GM12891 (cell line): Measurements from ENCODE around the gene LYPD6B.

Experiments
- PAX5 ChIP-seq: IDR thresholded peaks from 2 replicates; pipeline ENCODE4 v1.6.1; 2011; ENCODE audit warnings: low read length, moderate library complexity, mild to moderate bottlenecking; ENCODE audit not compliant: insufficient read depth, severe bottlenecking
- POLR2A ChIP-seq: IDR thresholded peaks from 2 replicates; pipeline ENCODE4 v1.6.1; 2011; ENCODE audit warnings: low read depth, low read length, control low read depth
- POLR2AphosphoS5 ChIP-seq: IDR thresholded peaks from 2 replicates; pipeline ENCODE4 v1.6.1; 2011; ENCODE audit warnings: low read depth, low read length, control low read depth
- TAF1 ChIP-seq: IDR thresholded peaks from 2 replicates; pipeline ENCODE4 v1.6.1; 2011; ENCODE audit warnings: low read depth, low read length, control low read depth

- TF ChIP-seq TAF1, result no peak
- TF ChIP-seq PAX5, result no peak
- TF ChIP-seq POLR2A, result no peak
- no peak for TF ChIP-seq POLR2AphosphoS5
These were observed 116.9 kb downstream of the LYPD6B start for GRCh38 chr2:149155196-149155969.
